GM20000 (cell line): Measurements from ENCODE around the gene ZSCAN22.

Source experiments
- DNase-seq: peaks from one replicate; pipeline ENCODE4 v3.0.0; 2012; ENCODE audit warnings: low spot score
- CTCF ChIP-seq: IDR thresholded peaks from 2 replicates; pipeline ENCODE4 v1.5.1; 2012; ENCODE audit warnings: mild to moderate bottlenecking, control low read depth; ENCODE audit errors: extremely low read depth, missing control alignments

ZSCAN22 gene

GRCh38 chr19:58388175-58388526, 61.4 kb downstream of the ZSCAN22 start:
- DNase-seq, result no peak
- TF ChIP-seq CTCF, result no peak
